Right lobe of liver (tissue), 6 donors: ENCODE results near the gene PGP. TPM values are rescaled to one million over a fixed set of nuclear protein-coding genes. Genes with fewer than 3 reads are reported as not detected.
A peak's percentile ranks its signal among the peaks of the same experiment; 100 is the strongest.

Source experiments
- ATAC-seq, 4 donors: fragments of 200-7000 bp; cut with Tn5 transposase; one replicate each; pipeline ENCODE4 v1.9.1; 2020; ENCODE audit warnings: mild to moderate bottlenecking in 4 of 4, moderate library complexity in 4 of 4
- DNase-seq, 3 donors: peaks; one replicate each; pipeline ENCODE4 v3.0.0-alpha.2; 2020
- H3K27ac ChIP-seq, 3 donors: fragments of 200-600 bp; one replicate each; pipeline ENCODE4 v1.8.0; 2022
- H3K27me3 ChIP-seq, 2 donors: fragments of 200-600 bp; one replicate each; pipeline ENCODE4 v1.8.0; 2022
- H3K36me3 ChIP-seq, 4 donors: fragments of 200-600 bp; sonication (generic) in 1 of 4; one replicate each; pipeline versions ENCODE4 v1.5.1 to v1.8.0; 2017 to 2022; ENCODE audit warnings: control low read depth in 1 of 4
- H3K4me1 ChIP-seq, 4 donors: fragments of 200-600 bp; sonication (generic) in 1 of 4; one replicate each; pipeline versions ENCODE4 v1.5.1 to v1.8.0; 2017 to 2022; ENCODE audit warnings: control low read depth in 1 of 4
- H3K4me3 ChIP-seq, 3 donors: fragments of 200-600 bp; one replicate each; pipeline ENCODE4 v1.8.0; 2022
- H3K9me3 ChIP-seq, 4 donors: fragments of 200-600 bp; sonication (generic) in 1 of 4; one replicate each; pipeline versions ENCODE4 v1.5.1 to v1.8.0; 2017 to 2022; ENCODE audit warnings: control low read depth in 1 of 4
- CTCF ChIP-seq, 4 donors: fragments of 200-600 bp in 3 of 4; fragments of 450-650 bp in 1 of 4; IDR thresholded peaks; one replicate each; pipeline versions ENCODE4 v1.5.1 to v1.8.0; 2016 to 2022; ENCODE audit warnings: antibody characterized with exemption in 4 of 4, mild to moderate bottlenecking in 2 of 4
- POLR2A ChIP-seq: fragments of 450-650 bp; IDR thresholded peaks from one replicate; pipeline ENCODE4 v1.6.1; 2017; ENCODE audit warnings: antibody characterized with exemption, mild to moderate bottlenecking
- WGBS: methylation state at CpG from one replicate; pipeline ENCODE4 v1.1.6; 2018; ENCODE audit warnings: low coverage, low lambda C conversion rate; ENCODE audit not compliant: insufficient coverage; ENCODE audit errors: missing lambda C conversion rate; 5-methylcytosine and 5-hydroxymethylcytosine counted together
- intact Hi-C, 2 donors: fragments of 100-400 bp; cut with DNase I; formaldehyde crosslinking; loops; one replicate each; pipeline versions ENCODE4 v1.11.2 to v1.14.1; 2022
- total RNA-seq, 6 experiments: library from RNA; depleted of rRNA in 2 of 6; stranded (reverse); fragments of >200 nt in 2 of 6; fragmentation: NEBNext Ultra II Directional in 3 of 6; extraction: Animal tissue kit (Norgen Biotek cat#: 25700) in 3 of 6; gene quantifications; one replicate each; pipeline versions ENCODE4 v1.1.0 to v1.2.4, GENCODE V29; 2016 to 2023
- donor health status: DM: no; HTN: yes; CAD: no.
- donor health status: DM: no; HTN: no; CAD: no.
- donor health status: DM: no; HTN: no; CAD: no.
- donor health status: DM: no; HTN: yes; CAD: no.
- donor health status: DM: no; HTN: yes; CAD: no.

PGP gene
- total RNA-seq, 6 experiments from 2014 or later, result 3.8 to 14.2 (median 6.9) TPM

- ATAC-seq, result no peak
- Histone ChIP-seq H3K4me1 (peaks cover 0 to 27% (median 15%) of the 10 kb centered on the region in 4 donors), H3K27ac (no peak within 1 kb of the TSS), H3K4me3 (no peak within 1 kb of the TSS), H3K36me3 (peaks cover 0 to 19% (median 7%) of the 10 kb centered on the region in 4 donors), H3K9me3 (no peaks in the 10 kb centered on the region), H3K27me3 (no peaks in the 10 kb centered on the region)
- TF ChIP-seq CTCF (IDR thresholded peaks at IDR 0.05), result no peak
- no peak for DNase-seq
- intact Hi-C loops, result no loop called here
- WGBS, result 57% methylated on average over 1 of the region's 24 CpGs
Observed at GRCh38 chr16:2210386-2211365, 4.0 kb downstream of the PGP start, which contains the start of gene BRICD5. Gene BRICD5 (minus strand): TSS chr16:2210863. CDS start chr16:2210833, 30 bp downstream.

GRCh38 chr16:2210009-2210332, 4.7 kb downstream of the PGP start:
- Histone ChIP-seq H3K36me3 (peaks cover 0 to 19% (median 7%) of the 10 kb centered on the region in 4 donors), H3K9me3 (no peaks in the 10 kb centered on the region), H3K4me1 (peaks cover 0 to 28% (median 15%) of the 10 kb centered on the region in 4 donors), H3K27me3 (no peaks in the 10 kb centered on the region), H3K4me3 (no peak overlapping the region), H3K27ac (no peak overlapping the region)
- 90% methylated on average over 4 of the region's 17 CpGs for WGBS
- ATAC-seq, result no peak
- TF ChIP-seq CTCF (IDR thresholded peaks at IDR 0.05) (no peak), POLR2A (no peak)
- peak in 1 of 3 donors; percentile 53 for DNase-seq
- intact Hi-C loops, result no loop called here

GRCh38 chr16:2209258-2210008, 5.2 kb downstream of the PGP start:
- peaks cover 0 to 33% (median 17%) of the 10 kb centered on the region in 4 donors for H3K4me1 ChIP-seq
- TF ChIP-seq POLR2A (no peak), CTCF (IDR thresholded peaks at IDR 0.05) (no peak)
- 93% methylated on average over 3 of the region's 29 CpGs for WGBS
- peaks cover 0 to 19% (median 7%) of the 10 kb centered on the region in 4 donors for H3K36me3 ChIP-seq
- no peak for ATAC-seq
- intact Hi-C loops, result no loop called here
- no peak overlapping the region for H3K27ac ChIP-seq
- no peaks in the 10 kb centered on the region for H3K9me3 ChIP-seq
- no peaks in the 10 kb centered on the region for H3K27me3 ChIP-seq
- H3K4me3 ChIP-seq, result no peak overlapping the region
- DNase-seq, result peak in 1 of 3 donors; percentile 50

- no CpG with 5 or more reads among the region's 9 CpGs for WGBS
- DNase-seq (peak in 1 of 3 donors; percentile 49), ATAC-seq (no peak)
- intact Hi-C loops, result no loop called here
- H3K27me3 ChIP-seq, result no peaks in the 10 kb centered on the region
- H3K27ac ChIP-seq, result no peak overlapping the region
- TF ChIP-seq POLR2A, result no peak
- TF ChIP-seq CTCF (IDR thresholded peaks at IDR 0.05), result no peak
- no peak overlapping the region for H3K4me3 ChIP-seq
- no peaks in the 10 kb centered on the region for H3K9me3 ChIP-seq
- H3K4me1 ChIP-seq, result peaks cover 0 to 30% (median 15%) of the 10 kb centered on the region in 4 donors
- peaks cover 0 to 19% (median 7%) of the 10 kb centered on the region in 4 donors for H3K36me3 ChIP-seq
Observed at GRCh38 chr16:2208772-2209171, 5.9 kb downstream of the PGP start.
